ENCODE results near the gene NPW.

Gene NPW

GRCh38 chr16:2019518-2019920, at the start of gene NPW:
Gene NPW, plus strand, starts transcription at chr16:2019785.
- no peak for DNase-seq

- peak; percentile 81 for DNase-seq
These were observed 47.6 kb upstream of the NPW start, which contains the start of gene TBL3 for GRCh38 chr16:1971796-1972489. Gene TBL3, plus strand, starts transcription at chr16:1972053. Its CDS starts 112 bp downstream, at chr16:1972165.

GRCh38 chr16:1972490-1972877, 47.1 kb upstream of the NPW start:
- no peak for DNase-seq

GRCh38 chr16:1973461-1974156, 46.0 kb upstream of the NPW start:
- no peak for DNase-seq

GRCh38 chr16:1974157-1975070, 45.2 kb upstream of the NPW start:
- no peak for DNase-seq

GRCh38 chr16:1975432-1976215, 44.0 kb upstream of the NPW start:
- no peak for DNase-seq

- no peak for DNase-seq
These were observed 43.4 kb upstream of the NPW start for GRCh38 chr16:1976216-1976520.

- DNase-seq: no peak
These were observed 42.4 kb upstream of the NPW start for GRCh38 chr16:1976951-1977874.

- DNase-seq: no peak
These were observed 41.7 kb upstream of the NPW start for GRCh38 chr16:1977875-1978268.

- no peak for DNase-seq
These were observed 41.0 kb upstream of the NPW start for GRCh38 chr16:1978476-1979120.

GRCh38 chr16:1979271-1980029, 40.1 kb upstream of the NPW start:
- DNase-seq: peak; percentile 47

GRCh38 chr16:1980030-1980769, 39.4 kb upstream of the NPW start:
- DNase-seq: no peak

GRCh38 chr16:1980770-1981087, 38.9 kb upstream of the NPW start:
- DNase-seq: no peak

- no peak for DNase-seq
These were observed 38.2 kb upstream of the NPW start, which contains the start of gene NOXO1 for GRCh38 chr16:1981398-1981836. Gene NOXO1, minus strand, starts transcription at chr16:1981469. Its CDS starts 290 bp downstream, at chr16:1981179.

- DNase-seq: no peak
These were observed 37.6 kb upstream of the NPW start for GRCh38 chr16:1982013-1982433.

- DNase-seq: no peak
These were observed 36.5 kb upstream of the NPW start for GRCh38 chr16:1982991-1983543.

- peak; percentile 70 for DNase-seq
These were observed 35.8 kb upstream of the NPW start, which contains the start of gene GFER for GRCh38 chr16:1983544-1984346. Gene GFER, plus strand, starts transcription at chr16:1984193. Its CDS starts 26 bp downstream, at chr16:1984219.
